PFSK-1 (cell line): Measurements from ENCODE around the gene EXO1.

Experiments used
- FOXP2 ChIP-seq: optimal IDR thresholded peaks from 2 replicates; pipeline ENCODE3; 2011; ENCODE audit warnings: borderline replicate concordance, control low read depth, inconsistent platforms; ENCODE audit not compliant: insufficient read depth; ENCODE audit errors: extremely low read length, extremely low read depth
- POLR2AphosphoS5 ChIP-seq: IDR thresholded peaks from 2 replicates; pipeline ENCODE4 v1.6.1; 2012; ENCODE audit warnings: low read depth, mild to moderate bottlenecking, control low read depth, low read length, moderate library complexity
- SIN3A ChIP-seq: IDR thresholded peaks from 2 replicates; pipeline ENCODE4 v1.6.1; 2012; ENCODE audit warnings: mild to moderate bottlenecking, low read length, moderate library complexity, borderline replicate concordance; ENCODE audit not compliant: insufficient read depth
- TAF1 ChIP-seq: IDR thresholded peaks from 2 replicates; pipeline ENCODE4 v1.6.1; 2012; ENCODE audit warnings: low read length, control low read depth, borderline replicate concordance; ENCODE audit not compliant: insufficient read depth
- TF ChIP-seq, protein P1 (sequence below), 2 experiments: IDR thresholded peaks; 2 replicates each; pipeline versions ENCODE4 v1.6.1 to v1.8.0; 2011 to 2012; ENCODE audit warnings: low read depth in 2 of 2, low read length in 2 of 2, control low read depth in 1 of 2, inconsistent platforms in 1 of 2, mild to moderate bottlenecking in 1 of 2, moderate library complexity in 1 of 2; ENCODE audit not compliant: insufficient read depth in 1 of 2

EXO1 gene

DNA sequence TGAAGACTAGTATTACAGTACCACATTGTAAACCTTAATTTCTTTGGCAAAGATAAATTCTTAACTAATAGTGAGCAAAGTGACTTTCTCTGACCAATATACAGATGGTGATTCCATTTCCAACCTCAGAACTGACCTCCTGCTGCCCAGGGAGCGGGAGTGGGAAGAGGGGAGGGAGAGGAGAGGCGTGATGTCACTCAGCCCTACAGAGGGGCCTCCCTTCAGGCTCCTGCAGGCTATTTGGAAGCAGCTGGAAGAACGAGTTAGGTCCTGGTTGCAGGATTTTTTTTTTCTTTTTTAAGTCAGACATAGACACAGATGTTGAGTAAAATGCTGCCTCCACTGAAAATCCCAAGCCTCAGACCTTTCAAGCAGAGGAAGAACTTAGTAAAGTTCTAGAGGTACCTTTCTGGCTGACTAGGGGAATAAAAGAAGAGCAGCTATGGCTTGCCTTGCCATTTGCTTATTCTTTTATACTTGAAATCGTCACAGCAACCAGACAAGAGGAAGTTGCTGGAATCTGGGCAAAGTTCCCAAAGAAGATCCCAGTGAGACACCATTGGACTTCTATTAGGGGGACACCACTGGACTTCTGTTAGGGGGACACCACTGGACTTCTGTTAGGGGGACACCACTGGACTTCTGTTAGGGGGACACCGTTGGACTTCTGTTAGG, 54.5 kb downstream of the EXO1 start:
- TF ChIP-seq SIN3A (no peak), FOXP2 (no peak), POLR2AphosphoS5 (no peak), TAF1 (no peak)
- TF ChIP-seq, protein P1, sequence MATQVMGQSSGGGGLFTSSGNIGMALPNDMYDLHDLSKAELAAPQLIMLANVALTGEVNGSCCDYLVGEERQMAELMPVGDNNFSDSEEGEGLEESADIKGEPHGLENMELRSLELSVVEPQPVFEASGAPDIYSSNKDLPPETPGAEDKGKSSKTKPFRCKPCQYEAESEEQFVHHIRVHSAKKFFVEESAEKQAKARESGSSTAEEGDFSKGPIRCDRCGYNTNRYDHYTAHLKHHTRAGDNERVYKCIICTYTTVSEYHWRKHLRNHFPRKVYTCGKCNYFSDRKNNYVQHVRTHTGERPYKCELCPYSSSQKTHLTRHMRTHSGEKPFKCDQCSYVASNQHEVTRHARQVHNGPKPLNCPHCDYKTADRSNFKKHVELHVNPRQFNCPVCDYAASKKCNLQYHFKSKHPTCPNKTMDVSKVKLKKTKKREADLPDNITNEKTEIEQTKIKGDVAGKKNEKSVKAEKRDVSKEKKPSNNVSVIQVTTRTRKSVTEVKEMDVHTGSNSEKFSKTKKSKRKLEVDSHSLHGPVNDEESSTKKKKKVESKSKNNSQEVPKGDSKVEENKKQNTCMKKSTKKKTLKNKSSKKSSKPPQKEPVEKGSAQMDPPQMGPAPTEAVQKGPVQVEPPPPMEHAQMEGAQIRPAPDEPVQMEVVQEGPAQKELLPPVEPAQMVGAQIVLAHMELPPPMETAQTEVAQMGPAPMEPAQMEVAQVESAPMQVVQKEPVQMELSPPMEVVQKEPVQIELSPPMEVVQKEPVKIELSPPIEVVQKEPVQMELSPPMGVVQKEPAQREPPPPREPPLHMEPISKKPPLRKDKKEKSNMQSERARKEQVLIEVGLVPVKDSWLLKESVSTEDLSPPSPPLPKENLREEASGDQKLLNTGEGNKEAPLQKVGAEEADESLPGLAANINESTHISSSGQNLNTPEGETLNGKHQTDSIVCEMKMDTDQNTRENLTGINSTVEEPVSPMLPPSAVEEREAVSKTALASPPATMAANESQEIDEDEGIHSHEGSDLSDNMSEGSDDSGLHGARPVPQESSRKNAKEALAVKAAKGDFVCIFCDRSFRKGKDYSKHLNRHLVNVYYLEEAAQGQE (IDR thresholded peaks at IDR 0.05; ENCODE audit: insufficient read depth in 1 of 2, low read depth in 2 of 2, low read length in 2 of 2), result no peak

DNA sequence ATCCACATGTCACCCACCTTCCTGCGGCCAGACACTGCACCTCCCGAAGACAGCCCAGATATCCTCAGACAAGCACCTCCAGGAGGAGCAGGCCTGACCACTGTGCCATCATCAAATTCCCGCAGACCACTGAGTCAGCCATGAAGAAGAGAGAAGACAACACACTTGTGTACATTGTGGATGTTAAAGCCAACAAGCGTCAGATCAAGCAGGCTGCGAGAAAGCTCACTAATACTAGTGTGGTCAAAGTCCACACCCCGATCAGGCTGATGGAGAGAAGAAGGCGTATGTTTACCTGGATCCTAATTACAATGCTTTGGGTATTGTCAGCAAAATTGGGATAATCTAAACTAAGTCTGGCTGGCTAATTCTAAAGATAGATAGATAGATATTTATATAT, 68.2 kb downstream of the EXO1 start:
- no peak for TF ChIP-seq POLR2AphosphoS5
- TF ChIP-seq, protein P1 (IDR thresholded peaks at IDR 0.05; ENCODE audit: insufficient read depth in 1 of 2, low read depth in 2 of 2, low read length in 2 of 2), result no peak
- TF ChIP-seq TAF1, result no peak
- TF ChIP-seq SIN3A, result no peak
- no peak for TF ChIP-seq FOXP2

DNA sequence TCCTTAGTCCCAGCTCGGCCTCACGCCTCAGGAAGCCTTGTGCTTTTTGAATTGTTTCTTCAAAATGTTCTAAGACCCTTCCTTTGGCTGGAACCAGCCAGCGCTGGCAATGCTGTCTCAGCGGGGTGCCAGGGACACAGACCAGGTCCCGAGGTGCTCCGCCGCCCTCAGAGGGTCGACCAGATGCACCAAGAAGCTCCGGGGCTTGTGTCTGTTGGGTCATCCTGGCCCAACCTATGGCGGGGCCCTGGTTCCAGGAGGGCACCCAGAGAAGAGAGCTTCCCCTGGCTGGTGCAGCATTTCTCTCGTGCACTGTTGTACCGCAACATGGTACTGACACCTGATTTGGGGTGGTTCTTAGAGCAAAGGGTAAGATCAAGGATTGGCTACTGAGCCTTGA, 69.5 kb downstream of the EXO1 start:
- no peak for TF ChIP-seq POLR2AphosphoS5
- TF ChIP-seq TAF1, result no peak
- TF ChIP-seq FOXP2, result no peak
- TF ChIP-seq, protein P1 (IDR thresholded peaks at IDR 0.05; ENCODE audit: insufficient read depth in 1 of 2, low read depth in 2 of 2, low read length in 2 of 2), result no peak
- TF ChIP-seq SIN3A, result no peak

DNA sequence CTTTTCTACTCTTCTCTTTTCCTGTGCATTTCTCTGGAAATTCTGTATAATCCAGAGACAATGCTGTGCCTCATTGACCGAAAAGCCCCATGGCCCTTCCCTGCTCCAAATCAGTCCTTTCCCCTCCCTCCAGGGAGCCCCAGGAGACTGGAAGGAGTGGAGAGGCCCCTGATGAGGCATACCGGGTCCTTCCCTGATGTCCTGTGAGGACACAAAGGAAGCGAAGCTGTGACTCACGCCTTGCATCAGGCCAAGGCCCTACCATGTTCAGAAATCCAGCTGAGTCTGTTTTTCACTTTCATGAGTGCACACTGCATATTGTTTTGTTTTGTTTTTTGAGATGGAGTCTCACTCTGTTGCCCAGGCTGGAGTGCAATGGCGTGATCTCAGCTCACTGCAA, 70.9 kb downstream of the EXO1 start:
- no peak for TF ChIP-seq POLR2AphosphoS5
- no peak for TF ChIP-seq FOXP2
- TF ChIP-seq, protein P1 (IDR thresholded peaks at IDR 0.05; ENCODE audit: insufficient read depth in 1 of 2, low read depth in 2 of 2, low read length in 2 of 2), result no peak
- no peak for TF ChIP-seq TAF1
- no peak for TF ChIP-seq SIN3A
